ENCODE data around the gene BTBD9. TPM values are rescaled to one million over a fixed set of nuclear protein-coding genes. Genes with fewer than 3 reads are reported as not detected.

BTBD9 gene
- total and polyA plus RNA-seq, 9 of the 15 experiments (the other 6 are each of a cell fraction or from before 2014, with no cell fraction given), result 0.08 to 1.6 (median 0.58) TPM

DNA sequence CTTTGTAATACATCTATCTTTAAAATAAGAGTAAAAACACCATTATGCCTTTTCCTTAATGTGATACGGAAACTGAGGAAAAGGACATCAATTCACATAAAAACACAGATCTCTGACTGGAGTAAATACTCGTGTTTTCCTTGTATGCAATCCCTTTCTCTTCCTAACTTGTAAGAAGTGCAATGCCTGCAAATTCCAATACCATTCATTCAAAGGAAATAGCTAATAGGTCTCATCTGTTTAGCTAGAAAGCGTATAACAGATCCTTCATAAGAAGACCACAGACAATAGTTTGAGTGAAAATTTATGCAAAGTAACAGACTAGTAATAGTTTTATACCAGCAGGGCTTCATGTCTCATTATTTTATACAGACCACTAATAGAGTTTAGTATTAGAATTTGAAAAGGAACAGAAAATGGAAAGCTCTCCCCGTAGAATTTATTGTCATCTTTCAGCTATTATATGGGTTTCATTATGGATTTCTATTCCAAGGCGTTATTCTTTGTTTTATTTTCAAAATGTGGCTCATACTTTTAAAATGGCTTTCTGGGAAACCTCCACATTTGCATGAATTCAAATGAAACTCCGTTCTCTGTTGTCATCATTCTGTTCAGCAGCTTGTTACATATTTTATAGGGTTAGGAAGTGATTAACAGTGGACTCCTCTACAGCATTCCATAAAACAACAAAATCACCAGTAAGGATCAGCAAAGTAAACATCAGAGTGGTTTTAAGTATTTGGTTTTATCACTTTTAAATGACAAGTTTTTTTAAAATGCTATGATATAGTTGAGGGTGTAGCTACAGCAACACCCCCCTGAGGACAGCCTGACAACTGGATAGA is 186.7 kb downstream of the BTBD9 start:
- Histone ChIP-seq H3K27ac (ENCODE audit: extremely low read depth, low read depth, low read length) (no peak overlapping the region), H3K27me3 (ENCODE audit: control insufficient read depth in 2 of 2, insufficient read depth in 2 of 2, low read length in 2 of 2) (peaks cover 0 to 4% of the 10 kb centered on the region in 2 experiments; a peak in 3 of 5 replicates), H4K20me1 (replicated peaks; ENCODE audit: control insufficient read depth, insufficient read depth, low read length) (no peaks in the 10 kb centered on the region), H3K4me1 (replicated peaks in 1 of 2; ENCODE audit: control insufficient read depth in 2 of 2, insufficient read depth in 2 of 2, low read length in 2 of 2) (no peaks in the 10 kb centered on the region), H3K9ac (ENCODE audit: insufficient read depth in 1 of 2, low read depth in 2 of 2, low read length in 2 of 2) (no peak overlapping the region), H3K36me3 (ENCODE audit: control insufficient read depth, insufficient read depth, low read length) (no peaks in the 10 kb centered on the region), H3K4me3 (no peak overlapping the region), H3K9me1 (ENCODE audit: control insufficient read depth, insufficient read depth, low read length) (no peaks in the 10 kb centered on the region), H3K9me3 (replicated peaks; ENCODE audit: control insufficient read depth, insufficient read depth, low read depth, low read length) (no peaks in the 10 kb centered on the region), H2AFZ (ENCODE audit: low read depth, low read length) (no peak overlapping the region), H3K4me2 (ENCODE audit: insufficient read depth, low read length) (no peak overlapping the region), H3K79me2 (ENCODE audit: control insufficient read depth, insufficient read depth, low read length) (no peaks in the 10 kb centered on the region)
- ChIA-PET CTCF (ENCODE audit: low intra/inter-chr PET ratio) (no interaction called here), POLR2A (interaction anchor here (0.6 to 1.2 kb wide), 3 partner anchors 10 to 909 kb away, joined by 3 to 5 read pairs (median 3); no protein-coding TSS in a partner anchor)
- BruUV-seq (replicated peaks), result no TSS peak
- 2% methylated on average over 6 of the region's 6 CpGs for WGBS (ENCODE audit: insufficient coverage, low coverage, missing lambda C conversion rate)
- DNase-seq (ENCODE audit: extremely low read depth in 1 of 4, low spot score in 3 of 4) (no peak), ATAC-seq (no peak), FAIRE-seq (no peak)
- TF ChIP-seq MIER1 (IDR thresholded peaks at IDR 0.05; ENCODE audit: low read depth) (no peak), NFE2L1 (tag; IDR thresholded peaks at IDR 0.05; ENCODE audit: borderline replicate concordance, low read depth) (no peak), OTX1 (CRISPR knock-in tag; IDR thresholded peaks at IDR 0.05) (no peak), RBM17 (IDR thresholded peaks at IDR 0.05; ENCODE audit: borderline replicate concordance, low read depth, low read length) (no peak), CLOCK (CRISPR knock-in tag; IDR thresholded peaks at IDR 0.05; ENCODE audit: borderline replicate concordance) (no peak), GATAD2B (IDR thresholded peaks at IDR 0.05; ENCODE audit: borderline replicate concordance) (no peak), SMARCE1 (IDR thresholded peaks at IDR 0.05) (no peak), ATF7 (IDR thresholded peaks at IDR 0.05) (no peak), ZNF41 (CRISPR knock-in tag; conservative IDR thresholded peaks at IDR 0.05) (no peak), MECOM (CRISPR knock-in tag; IDR thresholded peaks at IDR 0.05) (no peak), TOE1 (IDR thresholded peaks at IDR 0.05; ENCODE audit: borderline replicate concordance) (no peak), TOE1 (CRISPR knock-in tag; IDR thresholded peaks at IDR 0.05; ENCODE audit: borderline replicate concordance, low read depth) (no peak), MEF2A (IDR thresholded peaks at IDR 0.05; ENCODE audit: control insufficient read depth, low read depth, low read length) (no peak)
- TF ChIP-seq, protein P1, sequence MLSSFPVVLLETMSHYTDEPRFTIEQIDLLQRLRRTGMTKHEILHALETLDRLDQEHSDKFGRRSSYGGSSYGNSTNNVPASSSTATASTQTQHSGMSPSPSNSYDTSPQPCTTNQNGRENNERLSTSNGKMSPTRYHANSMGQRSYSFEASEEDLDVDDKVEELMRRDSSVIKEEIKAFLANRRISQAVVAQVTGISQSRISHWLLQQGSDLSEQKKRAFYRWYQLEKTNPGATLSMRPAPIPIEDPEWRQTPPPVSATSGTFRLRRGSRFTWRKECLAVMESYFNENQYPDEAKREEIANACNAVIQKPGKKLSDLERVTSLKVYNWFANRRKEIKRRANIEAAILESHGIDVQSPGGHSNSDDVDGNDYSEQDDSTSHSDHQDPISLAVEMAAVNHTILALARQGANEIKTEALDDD (IDR thresholded peaks at IDR 0.05), result no peak
- in situ Hi-C loops (cut with MboI), result no loop called here
- intact Hi-C loops (cut with micrococcal nuclease), result no loop called here
